IMR-90 (cell line): ENCODE measurements around the gene ATXN3. TPM values are rescaled to one million over a fixed set of nuclear protein-coding genes. Genes with fewer than 3 reads are reported as not detected.

Source experiments
- ATAC-seq: fragments of 200-7000 bp; cut with Tn5 transposase; 2 replicates; pipeline ENCODE4 v1.9.1; 2020; ENCODE audit warnings: low read depth, mild to moderate bottlenecking, moderate library complexity
- BruUV-seq: library from RNA; stranded (reverse); fragments of 400-500 nt; replicated peaks from 2 replicates; lab custom pipeline; 2021; lab: Mats Ljungman, UMichigan
- CTCF ChIA-PET: fragments of 300-600 bp; formaldehyde crosslinking; extraction: SDS; loops from one replicate; lab custom pipeline; 2021; ENCODE audit warnings: antibody characterized with exemption; lab: Yijun Ruan, JAX
- POLR2A ChIA-PET: fragments of 300-600 bp; sonication (Branson Sonifier 250); formaldehyde crosslinking; loops from one replicate; lab custom pipeline; 2022; ENCODE audit warnings: antibody characterized with exemption; ENCODE audit not compliant: unreplicated experiment; lab: Charles Lee
- DNase-seq: peaks from one replicate; pipeline ENCODE4 v3.0.0; 2013
- H2AFZ ChIP-seq: replicated peaks from 2 replicates; pipeline ENCODE3; 2013; ENCODE audit warnings: low read length, mild to moderate bottlenecking; ENCODE audit not compliant: poor library complexity
- H2AK5ac ChIP-seq: 2 replicates; pipeline ENCODE4 v1.6.1; 2013; ENCODE audit warnings: low read depth, low read length, inconsistent platforms
- H2AK9ac ChIP-seq: replicated peaks from 2 replicates; pipeline ENCODE3; 2013; ENCODE audit warnings: mild to moderate bottlenecking, low read depth, low read length, moderate library complexity; ENCODE audit not compliant: poor library complexity
- H2BK120ac ChIP-seq: 2 replicates; pipeline ENCODE4 v1.6.1; 2013; ENCODE audit warnings: low read depth, low read length, inconsistent platforms
- H2BK15ac ChIP-seq: 3 replicates; pipeline ENCODE4 v1.6.1; 2013; ENCODE audit warnings: low read depth, low read length, inconsistent platforms
- H2BK20ac ChIP-seq: 2 replicates; pipeline ENCODE4 v1.6.1; 2013; ENCODE audit warnings: low read depth, mild to moderate bottlenecking, inconsistent platforms, low read length, moderate library complexity
- H2BK5ac ChIP-seq: 2 replicates; pipeline ENCODE4 v1.6.1; 2013; ENCODE audit warnings: mild to moderate bottlenecking, low read depth, low read length, inconsistent platforms; ENCODE audit not compliant: poor library complexity, severe bottlenecking
- H3K14ac ChIP-seq: replicated peaks from 2 replicates; pipeline ENCODE4 v1.6.1; 2013; ENCODE audit warnings: low read depth, low read length, inconsistent platforms
- H3K18ac ChIP-seq: 2 replicates; pipeline ENCODE4 v1.6.1; 2013; ENCODE audit warnings: low read depth, low read length, control low read depth
- H3K23ac ChIP-seq: 2 replicates; pipeline ENCODE4 v1.6.1; 2013; ENCODE audit warnings: low read depth, low read length, inconsistent platforms
- H3K27ac ChIP-seq: 2 replicates; pipeline ENCODE4 v1.5.1; 2013; ENCODE audit warnings: mild to moderate bottlenecking, control low read depth, low read length; ENCODE audit not compliant: insufficient read depth
- H3K27me3 ChIP-seq: 2 replicates; pipeline ENCODE4 v1.6.1; 2013; ENCODE audit warnings: low read length; ENCODE audit not compliant: control insufficient read depth, insufficient read depth
- H3K36me3 ChIP-seq: 2 replicates; pipeline ENCODE4 v1.6.1; 2013; ENCODE audit warnings: low read length, mixed read lengths; ENCODE audit not compliant: control insufficient read depth, insufficient read depth
- H3K4ac ChIP-seq: 2 replicates; pipeline ENCODE4 v1.6.1; 2013; ENCODE audit warnings: low read depth, low read length, inconsistent platforms
- H3K4me1 ChIP-seq: 2 replicates; pipeline ENCODE4 v1.6.1; 2013; ENCODE audit warnings: low read length, mixed read lengths; ENCODE audit not compliant: control insufficient read depth, insufficient read depth
- H3K4me2 ChIP-seq: 2 replicates; pipeline ENCODE4 v1.6.1; 2013; ENCODE audit warnings: low read depth, mild to moderate bottlenecking, control low read depth, low read length, moderate library complexity
- H3K4me3 ChIP-seq: 2 replicates; pipeline ENCODE4 v1.5.1; 2013; ENCODE audit warnings: low read depth, mild to moderate bottlenecking, control low read depth, low read length, moderate library complexity; ENCODE audit not compliant: insufficient read depth
- H3K56ac ChIP-seq: 2 replicates; pipeline ENCODE4 v1.6.1; 2013; ENCODE audit warnings: low read length, inconsistent platforms; ENCODE audit not compliant: insufficient read depth; ENCODE audit errors: extremely low read depth
- H3K79me1 ChIP-seq, 2 experiments: 2 replicates each; pipeline ENCODE4 v1.6.1; 2013; ENCODE audit warnings: low read length in 2 of 2, inconsistent platforms in 1 of 2, low read depth in 1 of 2
- H3K9ac ChIP-seq: 2 replicates; pipeline ENCODE4 v1.6.1; 2013; ENCODE audit warnings: low read depth, low read length, control low read depth
- H3K9me1 ChIP-seq: 2 replicates; pipeline ENCODE4 v1.6.1; 2013; ENCODE audit warnings: low read length, inconsistent platforms; ENCODE audit not compliant: insufficient read depth
- H3K9me3 ChIP-seq: 2 replicates; pipeline ENCODE4 v1.6.1; 2013; ENCODE audit warnings: low read length; ENCODE audit not compliant: control insufficient read depth, insufficient read depth
- H4K20me1 ChIP-seq: 2 replicates; pipeline ENCODE4 v1.6.1; 2013; ENCODE audit warnings: low read length, inconsistent platforms; ENCODE audit not compliant: insufficient read depth
- H4K5ac ChIP-seq: 2 replicates; pipeline ENCODE4 v1.6.1; 2013; ENCODE audit warnings: mild to moderate bottlenecking, low read depth, low read length, control low read depth
- H4K8ac ChIP-seq, 2 experiments: 2 replicates each; pipeline ENCODE4 v1.6.1; 2013; ENCODE audit warnings: low read depth in 2 of 2, low read length in 2 of 2, control low read depth in 1 of 2, inconsistent platforms in 1 of 2
- H4K91ac ChIP-seq: 2 replicates; pipeline ENCODE4 v1.6.1; 2013; ENCODE audit warnings: low read depth, low read length, inconsistent platforms; ENCODE audit not compliant: insufficient read depth
- BHLHE40 ChIP-seq: fragments of 150-350 bp; IDR thresholded peaks from 2 replicates; pipeline ENCODE4 v1.6.1; 2016; ENCODE audit warnings: mild to moderate bottlenecking, low read depth, low read length
- CEBPB ChIP-seq: IDR thresholded peaks from 2 replicates; pipeline ENCODE4 v1.6.1; 2012; ENCODE audit warnings: low read depth, low read length, improper control_type of control experiment
- CHD1 ChIP-seq: IDR thresholded peaks from 2 replicates; pipeline ENCODE4 v1.6.1; 2012; ENCODE audit warnings: low read depth, low read length, improper control_type of control experiment
- CTCF ChIP-seq: conservative IDR thresholded peaks from 2 replicates; pipeline ENCODE4 v1.5.1; 2012; ENCODE audit warnings: mild to moderate bottlenecking, low read depth, low read length, improper control_type of control experiment
- ELK1 ChIP-seq: fragments of 150-350 bp; IDR thresholded peaks from 2 replicates; pipeline ENCODE4 v1.6.1; 2016; ENCODE audit warnings: low read depth, mild to moderate bottlenecking, low read length, moderate library complexity, borderline replicate concordance
- FOS ChIP-seq: fragments of 150-350 bp; IDR thresholded peaks from 2 replicates; pipeline ENCODE4 v1.6.1; 2016; ENCODE audit warnings: low read depth, low read length
- MAFK ChIP-seq: IDR thresholded peaks from 2 replicates; pipeline ENCODE4 v1.6.1; 2012; ENCODE audit warnings: low read depth, low read length, improper control_type of control experiment
- MAZ ChIP-seq: IDR thresholded peaks from 2 replicates; pipeline ENCODE4 v1.6.1; 2012; ENCODE audit warnings: low read depth, mild to moderate bottlenecking, low read length, improper control_type of control experiment, moderate library complexity, borderline replicate concordance
- MXI1 ChIP-seq: IDR thresholded peaks from 2 replicates; pipeline ENCODE4 v1.6.1; 2012; ENCODE audit warnings: low read depth, mild to moderate bottlenecking, low read length, moderate library complexity, borderline replicate concordance
- RAD21 ChIP-seq: IDR thresholded peaks from 2 replicates; pipeline ENCODE4 v1.6.1; 2012; ENCODE audit warnings: low read length, improper control_type of control experiment
- RCOR1 ChIP-seq: IDR thresholded peaks from 2 replicates; pipeline ENCODE4 v1.6.1; 2012; ENCODE audit warnings: mild to moderate bottlenecking, low read length, improper control_type of control experiment; ENCODE audit not compliant: insufficient replicate concordance
- RFX5 ChIP-seq: IDR thresholded peaks from 2 replicates; pipeline ENCODE4 v1.8.0; 2012; ENCODE audit warnings: low read depth, mild to moderate bottlenecking, low read length, moderate library complexity
- SMC3 ChIP-seq: fragments of 150-350 bp; IDR thresholded peaks from 2 replicates; pipeline ENCODE4 v1.6.1; 2016; ENCODE audit warnings: low read depth, mild to moderate bottlenecking, antibody characterized with exemption, low read length, moderate library complexity
- USF2 ChIP-seq: fragments of 150-350 bp; IDR thresholded peaks from 2 replicates; pipeline ENCODE4 v1.6.1; 2017; ENCODE audit warnings: mild to moderate bottlenecking, antibody characterized with exemption, low read length, low read depth
- WGBS, 2 experiments: methylation state at CpG; one replicate each; pipeline versions ENCODE4 v1.1.5 to v1.1.7; 2013; ENCODE audit warnings: missing lambda C conversion rate in 2 of 2; ENCODE audit not compliant: insufficient read length in 1 of 2; ENCODE audit errors: extremely low coverage in 2 of 2; 5-methylcytosine and 5-hydroxymethylcytosine counted together
- dilution Hi-C: fragments of 300-500 bp; cut with HindIII; formaldehyde crosslinking; loops from one replicate; pipeline ENCODE4 v1.14.3; 2018; ENCODE audit warnings: low sequenced_read_pairs; ENCODE audit not compliant: unreplicated experiment
- in situ Hi-C: fragments of 300-500 bp; cut with MboI; formaldehyde crosslinking; loops from 3 replicates; pipeline ENCODE4 v1.14.3; 2019; ENCODE audit warnings: low sequenced_read_pairs, inconsistent platforms, mixed read lengths
- intact Hi-C: fragments of 100-400 bp; cut with micrococcal nuclease; formaldehyde crosslinking; loops from 2 replicates; pipeline ENCODE4 v1.10.0; 2022
- polyA plus RNA-seq, 3 experiments: library from polyadenylated mRNA; depleted of rRNA; stranded (reverse); fragments of >200 nt; gene quantifications; 2 replicates each; pipeline ENCODE4 v1.2.3, GENCODE V29; 2012; ENCODE audit warnings: low replicate concordance in 1 of 3
- total RNA-seq: library from RNA; depleted of rRNA; stranded (reverse); fragments of >200 nt; gene quantifications from 2 replicates; pipeline ENCODE4 v1.2.3, GENCODE V29; 2012

ATXN3 gene
- total and polyA plus RNA-seq, 2 of the 4 experiments (the other 2 are of a cell fraction), result 9.0 to 13.9 TPM

GRCh38 chr14:92122761-92123160 lies 16.4 kb upstream of the ATXN3 start:
- in situ Hi-C loops (loop anchor here (5.0 to 10.0 kb wide), 3 partner anchors 335 to 672 kb away; partner anchors contain the start of gene GOLGA5), dilution Hi-C loops (no loop called here), intact Hi-C loops (loop anchor here (5.0 kb wide), 1 partner anchor 470 kb away; no protein-coding TSS in a partner anchor)
- H3K18ac ChIP-seq, result no peak overlapping the region; the same call in 1 of the 2 replicates
- H3K4me2 ChIP-seq, result peak overlapping the region; percentile 89
- peak overlapping the region; percentile 94 to 98 for H4K8ac ChIP-seq
- no TSS peak for BruUV-seq
- no peaks in the 10 kb centered on the region; the same call in none of the 2 replicates for H3K36me3 ChIP-seq
- no peaks in the 10 kb centered on the region for H3K9me3 ChIP-seq
- peak overlapping the region; percentile 98 for H3K14ac ChIP-seq
- no peak overlapping the region; the same call in 1 of the 2 replicates for H4K5ac ChIP-seq
- no peak overlapping the region for H4K91ac ChIP-seq
- H3K4me3 ChIP-seq, result peak overlapping the region; percentile 95
- H3K27me3 ChIP-seq, result no peaks in the 10 kb centered on the region
- ATAC-seq (no peak), DNase-seq (no peak)
- H2BK5ac ChIP-seq, result no peak overlapping the region
- H2AK9ac ChIP-seq, result peak overlapping the region; percentile 97
- H4K20me1 ChIP-seq, result no peaks in the 10 kb centered on the region; the same call in 1 of the 2 replicates
- peak overlapping the region; percentile 92 for H2AK5ac ChIP-seq
- H2BK120ac ChIP-seq, result no peak overlapping the region
- TF ChIP-seq BHLHE40 (no peak), ELK1 (no peak), CTCF (no peak), MXI1 (no peak), RAD21 (no peak), CEBPB (no peak), RFX5 (no peak), MAFK (no peak), FOS (no peak), USF2 (no peak), SMC3 (no peak), MAZ (no peak), RCOR1 (no peak), CHD1 (no peak)
- ChIA-PET POLR2A (interaction anchor here (0.7 to 0.8 kb wide), 2 partner anchors 177 to 386 kb away, joined by 3 to 15 read pairs; no protein-coding TSS in a partner anchor), CTCF (interaction anchor here (0.6 to 1.1 kb wide), 3 partner anchors 9 to 364 kb away, joined by 3 to 5 read pairs (median 4); no protein-coding TSS in a partner anchor)
- peak overlapping the region; percentile 98 for H3K27ac ChIP-seq
- no peak overlapping the region for H2BK20ac ChIP-seq
- peak overlapping the region; percentile 97 for H3K9ac ChIP-seq
- 49% methylated on average over 5 of the region's 9 CpGs; no CpG with 5 or more reads in 1 of the 2 experiments for WGBS, 2 experiments
- no peak overlapping the region for H2AFZ ChIP-seq
- peak overlapping the region; percentile 99 for H3K4ac ChIP-seq
- peak overlapping the region; percentile 93 for H3K56ac ChIP-seq
- H3K9me1 ChIP-seq, result no peaks in the 10 kb centered on the region; the same call in none of the 2 replicates
- no peak overlapping the region for H2BK15ac ChIP-seq
- H3K79me1 ChIP-seq, result peaks cover 28 to 77% of the 10 kb centered on the region in 2 experiments
- H3K23ac ChIP-seq, result peak overlapping the region; percentile 99
- peaks cover 2% of the 10 kb centered on the region; the same call in 1 of the 2 replicates for H3K4me1 ChIP-seq
